ENCODE measurements around the gene NUP214. TPM values are rescaled to one million over a fixed set of nuclear protein-coding genes. Genes with fewer than 3 reads are reported as not detected.
"Not testable (repeated sequence)": the region's sequence is repeated elsewhere in the genome, so short reads cannot be mapped to it uniquely, and the experiment has no call there.

NUP214 gene
- total and polyA plus RNA-seq, 2 of the 8 experiments (the other 6 are each of a cell fraction or from before 2014, with no cell fraction given) = 28.6 to 50.2 TPM

DNA sequence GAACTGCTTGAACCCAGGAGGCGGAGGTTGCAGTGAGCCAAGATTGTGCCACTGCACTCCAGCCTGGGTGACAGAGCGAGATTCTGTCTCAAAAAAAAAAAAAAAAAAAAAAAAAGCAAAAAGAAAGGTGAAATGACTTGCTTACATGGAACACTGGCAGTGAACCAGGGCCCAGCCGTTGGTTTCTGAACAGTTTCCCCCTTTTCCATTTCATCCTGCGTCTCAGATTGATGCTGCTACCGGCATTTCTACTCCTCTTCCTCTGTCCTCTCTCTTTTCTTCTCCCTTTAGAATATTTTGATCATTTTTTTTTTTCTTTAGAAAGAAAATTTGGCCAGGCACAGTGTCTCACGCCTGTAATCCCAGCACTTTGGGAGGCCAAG is 10.0 kb upstream of the NUP214 start:
- H2BK15ac ChIP-seq (ENCODE audit: low read length); DNase-seq (ENCODE audit: low read depth in 1 of 2, low spot score in 2 of 2); H4K5ac ChIP-seq (ENCODE audit: insufficient read length, low read depth, low read length); H2AFZ ChIP-seq (ENCODE audit: low read length); FAIRE-seq; H3K56ac ChIP-seq (replicated peaks; ENCODE audit: insufficient read length, low read depth, low read length); H3K14ac ChIP-seq (ENCODE audit: insufficient read length); H2BK5ac ChIP-seq (ENCODE audit: low read depth, low read length); H3K9ac ChIP-seq (replicated peaks in 1 of 4; ENCODE audit: extremely low read depth in 1 of 4, low read depth in 3 of 4, low read length in 3 of 4); H3K18ac ChIP-seq (ENCODE audit: extremely low read depth, low read length); H3K79me1 ChIP-seq (ENCODE audit: low read depth, low read length); H3K4ac ChIP-seq (replicated peaks; ENCODE audit: insufficient read length, low read depth, low read length); H4K91ac ChIP-seq (replicated peaks; ENCODE audit: insufficient read length, low read length); H3K23ac ChIP-seq (ENCODE audit: insufficient read length); CTCF ChIA-PET (ENCODE audit: partially characterized antibody); H3K4me2 ChIP-seq (ENCODE audit: insufficient read depth in 1 of 2, low read depth in 2 of 2, low read length in 2 of 2); H3K27me3 ChIP-seq (replicated peaks in 1 of 4; ENCODE audit: control insufficient read depth in 3 of 4, extremely low read depth in 1 of 4, insufficient read depth in 3 of 4, low read length in 3 of 4); H2BK120ac ChIP-seq (replicated peaks; ENCODE audit: low read depth, low read length); H3K79me2 ChIP-seq (ENCODE audit: control insufficient read depth in 1 of 2, insufficient read depth in 2 of 2, low read length in 2 of 2); H3K27ac ChIP-seq (ENCODE audit: low read depth, low read length); H3K23me2 ChIP-seq (ENCODE audit: low read depth, low read length); H4K8ac ChIP-seq (ENCODE audit: extremely low read depth, insufficient read depth, low read length); H3K9me3 ChIP-seq (ENCODE audit: insufficient read depth in 2 of 2, low read depth in 1 of 2, low read length in 1 of 2); H2BK12ac ChIP-seq (ENCODE audit: low read depth, low read length); H2AK5ac ChIP-seq (ENCODE audit: low read depth, low read length); H3K4me3 ChIP-seq (ENCODE audit: extremely low read depth in 1 of 4, insufficient read depth in 2 of 4, low read depth in 3 of 4, low read length in 4 of 4); H4K20me1 ChIP-seq (replicated peaks in 1 of 2; ENCODE audit: control insufficient read depth in 1 of 2, insufficient read depth in 2 of 2, low read length in 2 of 2); H2BK20ac ChIP-seq (ENCODE audit: low read length): not testable (repeated sequence)
- Histone ChIP-seq H3K4me1 (replicated peaks in 1 of 4; ENCODE audit: control insufficient read depth in 3 of 4, insufficient read depth in 4 of 4, low read length in 3 of 4) (peaks cover 0 to 16% (median 11%) of the 10 kb centered on the region in 4 experiments; a peak in 6 of 7 replicates), H3K36me3 (ENCODE audit: control insufficient read depth in 2 of 4, insufficient read depth in 4 of 4, low read length in 3 of 4) (peaks cover 13 to 46% (median 33%) of the 10 kb centered on the region in 4 experiments; a peak in 7 of 8 replicates)
- WGBS, 2 experiments (ENCODE audit: extremely low coverage in 1 of 2, insufficient coverage in 1 of 2, insufficient read length in 1 of 2, insufficient replicate concordance in 2 of 2, low coverage in 1 of 2, low lambda C conversion rate in 2 of 2, missing lambda C conversion rate in 1 of 2) = 98% methylated on average over 3 of the region's 6 CpGs; no CpG with 5 or more reads in 1 of the 2 experiments
- POLR2A ChIA-PET (ENCODE audit: partially characterized antibody) = interaction anchor here (29.0 to 32.4 kb wide), 2 partner anchors 3 to 12 kb away, joined by 751 read pairs; partner anchors contain the start of genes AIF1L and NUP214

Measured in H1 (cell line).